EL (cell line): ENCODE measurements around the gene MGAT5B.
A peak's percentile ranks its signal among the peaks of the same experiment; 100 is the strongest.
"Not testable (repeated sequence)": the region's sequence is repeated elsewhere in the genome, so short reads cannot be mapped to it uniquely, and the experiment has no call there.

Experiments
- DNase-seq: peaks from one replicate; pipeline ENCODE4 v3.0.0-alpha.2; 2016

Gene MGAT5B

GRCh38 chr17:76956846-76957540 is 88.8 kb downstream of the MGAT5B start:
- no peak for DNase-seq

GRCh38 chr17:76957678-76958464 is 89.7 kb downstream of the MGAT5B start:
- DNase-seq, result no peak

GRCh38 chr17:76958974-76959373 is 90.8 kb downstream of the MGAT5B start:
- DNase-seq, result no peak

- no peak for DNase-seq
Observed at GRCh38 chr17:76961869-76962268, 93.7 kb downstream of the MGAT5B start.

- DNase-seq, result no peak
Observed at GRCh38 chr17:76962858-76963257, 94.7 kb downstream of the MGAT5B start.

- DNase-seq, result no peak
Observed at GRCh38 chr17:76966016-76966415, 97.8 kb downstream of the MGAT5B start.

- no peak for DNase-seq
Observed at GRCh38 chr17:76966486-76967181, 98.4 kb downstream of the MGAT5B start.

- no peak for DNase-seq
Observed at GRCh38 chr17:76967762-76968161, 99.6 kb downstream of the MGAT5B start.

- DNase-seq, result no peak
Observed at GRCh38 chr17:76968707-76969597, 100.7 kb downstream of the MGAT5B start.

GRCh38 chr17:76969598-76970172 is 101.5 kb downstream of the MGAT5B start:
- peak; percentile 35 for DNase-seq

- not testable (repeated sequence) for DNase-seq
Observed at GRCh38 chr17:76970228-76970627, 102.0 kb downstream of the MGAT5B start.

GRCh38 chr17:76972046-76972641 is 103.9 kb downstream of the MGAT5B start:
- DNase-seq, result no peak

- no peak for DNase-seq
Observed at GRCh38 chr17:76973040-76973439, 104.8 kb downstream of the MGAT5B start.

- DNase-seq, result no peak
Observed at GRCh38 chr17:76974721-76975120, 106.5 kb downstream of the MGAT5B start.

GRCh38 chr17:76978050-76978449 is 109.8 kb downstream of the MGAT5B start:
- DNase-seq, result not testable (repeated sequence)

- DNase-seq, result no peak
Observed at GRCh38 chr17:76981545-76982295, 113.5 kb downstream of the MGAT5B start.

- DNase-seq, result no peak
Observed at GRCh38 chr17:76982408-76983074, 114.3 kb downstream of the MGAT5B start.

- no peak for DNase-seq
Observed at GRCh38 chr17:76983075-76983775, 115.0 kb downstream of the MGAT5B start.

- DNase-seq, result no peak
Observed at GRCh38 chr17:76986365-76986764, 118.2 kb downstream of the MGAT5B start.
